ENCODE measurements around the gene NR2F1. TPM values are rescaled to one million over a fixed set of nuclear protein-coding genes. Genes with fewer than 3 reads are reported as not detected.

Gene NR2F1
- total and polyA plus RNA-seq, 2 experiments from 2014 or later = not detected

- Mint-ChIP-seq H3K9me3 (peaks cover 4% of the 10 kb centered on the region), H3K27me3 (ENCODE audit: insufficient read depth, low read depth, poor library complexity) (peaks cover 56% of the 10 kb centered on the region), H3K4me1 (peaks cover 23% of the 10 kb centered on the region), H3K27ac (no peak overlapping the region), H3K4me3 (peak overlapping the region; percentile 69), H3K36me3 (ENCODE audit: low read depth) (no peaks in the 10 kb centered on the region; the same call in 2 of the 3 replicates)
- Histone ChIP-seq H4K20me1 (replicated peaks; ENCODE audit: insufficient read depth) (peaks cover 38% of the 10 kb centered on the region), H3K36me3 (ENCODE audit: insufficient read depth) (no peaks in the 10 kb centered on the region), H3K27ac (ENCODE audit: low read depth) (no peak overlapping the region), H3K4me3 (peak overlapping the region; percentile 47), H3K27me3 (ENCODE audit: insufficient read depth) (peaks cover 95% of the 10 kb centered on the region), H3F3A (replicated peaks; ENCODE audit: low read depth) (peaks cover 33% of the 10 kb centered on the region), H3K79me2 (replicated peaks; ENCODE audit: insufficient read depth) (no peaks in the 10 kb centered on the region), H3K9me2 (ENCODE audit: insufficient read depth) (no peaks in the 10 kb centered on the region), H2AFZ (no peak overlapping the region), H3K4me1 (ENCODE audit: insufficient read depth) (peaks cover 30% of the 10 kb centered on the region), H3K4me2 (peak overlapping the region; percentile 65)
- peak; percentile 0 for DNase-seq (ENCODE audit: low spot score)
- TF ChIP-seq POLR2AphosphoS5 (IDR thresholded peaks at IDR 0.05; ENCODE audit: low read depth) (no peak), REST (IDR thresholded peaks at IDR 0.05; ENCODE audit: unreplicated experiment) (no peak), EZH2 (IDR thresholded peaks at IDR 0.05; ENCODE audit: low read depth, unreplicated experiment) (peak; percentile 92), EZH2phosphoT487 (IDR thresholded peaks at IDR 0.05; ENCODE audit: unreplicated experiment) (peak; percentile 7), STAT1 (IDR thresholded peaks at IDR 0.05; ENCODE audit: unreplicated experiment) (no peak), JUNB (IDR thresholded peaks at IDR 0.05; ENCODE audit: unreplicated experiment) (no peak)
- ATAC-seq = no peak
Measured at GRCh38 chr5:93585767-93586385, 2.9 kb downstream of the NR2F1 start.

- TF ChIP-seq EZH2 (IDR thresholded peaks at IDR 0.05; ENCODE audit: low read depth, unreplicated experiment) (peak; percentile 78), ZNF462 (CRISPR knock-in tag; IDR thresholded peaks at IDR 0.05) (no peak)
- Histone ChIP-seq H3K27me3 (ENCODE audit: insufficient read depth) (peaks cover 98% of the 10 kb centered on the region), H4K20me1 (replicated peaks; ENCODE audit: insufficient read depth) (peaks cover 49% of the 10 kb centered on the region), H3F3A (replicated peaks; ENCODE audit: low read depth) (peaks cover 30% of the 10 kb centered on the region), H3K4me1 (ENCODE audit: insufficient read depth) (peaks cover 28% of the 10 kb centered on the region), H3K4me3 (no peak overlapping the region), H3K27ac (ENCODE audit: low read depth) (no peak overlapping the region), H3K36me3 (ENCODE audit: insufficient read depth) (no peaks in the 10 kb centered on the region), H3K9me2 (ENCODE audit: insufficient read depth) (no peaks in the 10 kb centered on the region), H3K4me2 (peak overlapping the region; percentile 62; the same call in 1 of the 2 replicates), H3K79me2 (replicated peaks; ENCODE audit: insufficient read depth) (no peaks in the 10 kb centered on the region), H2AFZ (no peak overlapping the region)
- Mint-ChIP-seq H3K27ac (no peak overlapping the region), H3K4me1 (peaks cover 22% of the 10 kb centered on the region), H3K4me3 (peak overlapping the region; percentile 18; the same call in 2 of the 3 replicates), H3K9me3 (peaks cover 4% of the 10 kb centered on the region), H3K27me3 (ENCODE audit: insufficient read depth, low read depth, poor library complexity) (peaks cover 67% of the 10 kb centered on the region), H3K36me3 (ENCODE audit: low read depth) (no peaks in the 10 kb centered on the region; the same call in 2 of the 3 replicates)
- DNase-seq (ENCODE audit: low spot score) (no peak), ATAC-seq (no peak)
Measured at GRCh38 chr5:93586736-93587596, 3.9 kb downstream of the NR2F1 start.
